NCI-H345 treated with DMSO at 0.1 percent for 48 hours (cell line): Measurements from ENCODE around the gene BTC.
"Not testable (repeated sequence)": the region's sequence is repeated elsewhere in the genome, so short reads cannot be mapped to it uniquely, and the experiment has no call there.

ENCODE experiments used
- DNase-seq: peaks from one replicate; lab custom pipeline; 2025; ENCODE audit not compliant: unreplicated experiment; lab: John Stamatoyannopoulos, UW

The BTC gene

GRCh38 chr4:74758551-74759145 lies 35.7 kb downstream of the BTC start:
- DNase-seq: no peak

GRCh38 chr4:74757136-74757535 lies 37.2 kb downstream of the BTC start:
- DNase-seq: no peak

GRCh38 chr4:74755486-74755885 lies 38.8 kb downstream of the BTC start:
- no peak for DNase-seq

GRCh38 chr4:74754218-74754617 lies 40.1 kb downstream of the BTC start:
- no peak for DNase-seq

- DNase-seq: no peak
Observed at GRCh38 chr4:74752798-74753197, 41.5 kb downstream of the BTC start.

- no peak for DNase-seq
Observed at GRCh38 chr4:74751856-74752255, 42.5 kb downstream of the BTC start.

GRCh38 chr4:74751247-74751646 lies 43.1 kb downstream of the BTC start:
- DNase-seq: no peak

- no peak for DNase-seq
Observed at GRCh38 chr4:74742185-74742584, 52.1 kb downstream of the BTC start.

GRCh38 chr4:74738464-74739143 lies 55.7 kb downstream of the BTC start:
- DNase-seq: no peak

GRCh38 chr4:74734995-74735394 lies 59.3 kb downstream of the BTC start:
- no peak for DNase-seq

- no peak for DNase-seq
Observed at GRCh38 chr4:74733756-74734155, 60.6 kb downstream of the BTC start.

- no peak for DNase-seq
Observed at GRCh38 chr4:74724979-74725378, 69.3 kb downstream of the BTC start.

- no peak for DNase-seq
Observed at GRCh38 chr4:74716436-74716765, 77.9 kb downstream of the BTC start.

GRCh38 chr4:74715706-74716435 lies 78.5 kb downstream of the BTC start:
- DNase-seq: no peak

- DNase-seq: no peak
Observed at GRCh38 chr4:74714611-74715130, 79.7 kb downstream of the BTC start.

GRCh38 chr4:74708135-74708534 lies 86.2 kb downstream of the BTC start:
- not testable (repeated sequence) for DNase-seq
